ENCODE data around the gene CGN. TPM values are rescaled to one million over a fixed set of nuclear protein-coding genes. Genes with fewer than 3 reads are reported as not detected.

CGN gene
- total and polyA plus RNA-seq, 2 of the 13 experiments (the other 11 are each of a cell fraction or from before 2014, with no cell fraction given): 0.75 to 0.81 TPM

DNA sequence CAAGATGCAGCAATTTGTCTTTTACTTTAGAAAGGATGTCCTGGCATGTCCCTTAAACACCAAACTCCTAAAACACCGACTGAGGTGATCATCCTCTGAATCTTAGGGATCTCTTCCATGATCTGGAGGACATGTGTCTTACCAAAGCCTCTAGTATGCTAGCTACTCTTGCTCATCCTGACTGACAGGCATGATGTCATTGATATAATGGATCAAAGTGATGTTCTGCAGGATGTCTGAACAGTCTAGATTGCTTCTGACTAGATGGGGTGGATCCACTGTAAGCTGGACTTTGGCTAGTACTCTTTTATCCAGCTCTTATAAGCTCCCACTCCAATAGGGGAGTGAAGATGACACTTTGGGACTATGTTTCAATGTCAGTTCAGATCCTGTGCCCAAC, 11.3 kb upstream of the CGN start:
- no peaks in the 10 kb centered on the region; a peak in 1 of 5 replicates for H3K27me3 ChIP-seq (ENCODE audit: control insufficient read depth in 1 of 2, insufficient read depth in 2 of 2, low read length in 2 of 2)
- no peaks in the 10 kb centered on the region for H3K36me3 ChIP-seq (replicated peaks in 1 of 2; ENCODE audit: control insufficient read depth in 1 of 2, insufficient read depth in 2 of 2, low read length in 2 of 2)
- ChIA-PET POLR2A (no interaction called here), CTCF (ENCODE audit: low intra/inter-chr PET ratio, low total read pairs) (no interaction called here)
- no peak overlapping the region for H3K9ac ChIP-seq (ENCODE audit: insufficient read depth, low read depth, low read length)
- 40% methylated on average over 1 of the region's 1 CpG for WGBS (ENCODE audit: low lambda C conversion rate)
- intact Hi-C loops (cut with micrococcal nuclease; ENCODE audit: unreplicated experiment) (no loop called here), in situ Hi-C loops (cut with HindIII; ENCODE audit: extremely low pct_ligation_motif_present, low pct_unique_long_range_greater_than_20kb) (no loop called here)
- no TSS peak for BruUV-seq (replicated peaks)
- H3K4me2 ChIP-seq (ENCODE audit: low read depth, low read length): no peak overlapping the region
- no peak overlapping the region for H3K4me3 ChIP-seq (replicated peaks in 1 of 3; ENCODE audit: insufficient read depth in 1 of 3, low read depth in 2 of 3, low read length in 3 of 3)
- DNase-seq (ENCODE audit: low spot score) (no peak), FAIRE-seq (no peak), ATAC-seq (no peak)
- H3K27ac ChIP-seq (ENCODE audit: extremely low read length, insufficient read depth, low read length): no peak overlapping the region
- H2AFZ ChIP-seq (ENCODE audit: low read length): no peak overlapping the region
- H3K4me1 ChIP-seq (ENCODE audit: insufficient read depth, low read length): peaks cover 33% of the 10 kb centered on the region
- no peaks in the 10 kb centered on the region for H4K20me1 ChIP-seq (ENCODE audit: insufficient read depth, low read length)
- no peaks in the 10 kb centered on the region for H3K9me3 ChIP-seq (ENCODE audit: low read length)
- no peaks in the 10 kb centered on the region for H3K79me2 ChIP-seq (ENCODE audit: insufficient read depth, low read length)
- TF ChIP-seq, protein P1, sequence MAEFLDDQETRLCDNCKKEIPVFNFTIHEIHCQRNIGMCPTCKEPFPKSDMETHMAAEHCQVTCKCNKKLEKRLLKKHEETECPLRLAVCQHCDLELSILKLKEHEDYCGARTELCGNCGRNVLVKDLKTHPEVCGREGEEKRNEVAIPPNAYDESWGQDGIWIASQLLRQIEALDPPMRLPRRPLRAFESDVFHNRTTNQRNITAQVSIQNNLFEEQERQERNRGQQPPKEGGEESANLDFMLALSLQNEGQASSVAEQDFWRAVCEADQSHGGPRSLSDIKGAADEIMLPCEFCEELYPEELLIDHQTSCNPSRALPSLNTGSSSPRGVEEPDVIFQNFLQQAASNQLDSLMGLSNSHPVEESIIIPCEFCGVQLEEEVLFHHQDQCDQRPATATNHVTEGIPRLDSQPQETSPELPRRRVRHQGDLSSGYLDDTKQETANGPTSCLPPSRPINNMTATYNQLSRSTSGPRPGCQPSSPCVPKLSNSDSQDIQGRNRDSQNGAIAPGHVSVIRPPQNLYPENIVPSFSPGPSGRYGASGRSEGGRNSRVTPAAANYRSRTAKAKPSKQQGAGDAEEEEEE (CRISPR knock-in tag; IDR thresholded peaks at IDR 0.05; ENCODE audit: borderline replicate concordance): no peak
- TF ChIP-seq THYN1 (CRISPR knock-in tag; IDR thresholded peaks at IDR 0.05; ENCODE audit: borderline replicate concordance, low read depth): no peak
- TF ChIP-seq U2AF1 (optimal IDR thresholded peaks at IDR 0.05; ENCODE audit: low read depth, low read length): no peak
- TF ChIP-seq ATF7 (IDR thresholded peaks at IDR 0.05): peak; percentile 67
- TF ChIP-seq ATF7 (CRISPR knock-in tag; IDR thresholded peaks at IDR 0.05): no peak
- TF ChIP-seq, protein P2, sequence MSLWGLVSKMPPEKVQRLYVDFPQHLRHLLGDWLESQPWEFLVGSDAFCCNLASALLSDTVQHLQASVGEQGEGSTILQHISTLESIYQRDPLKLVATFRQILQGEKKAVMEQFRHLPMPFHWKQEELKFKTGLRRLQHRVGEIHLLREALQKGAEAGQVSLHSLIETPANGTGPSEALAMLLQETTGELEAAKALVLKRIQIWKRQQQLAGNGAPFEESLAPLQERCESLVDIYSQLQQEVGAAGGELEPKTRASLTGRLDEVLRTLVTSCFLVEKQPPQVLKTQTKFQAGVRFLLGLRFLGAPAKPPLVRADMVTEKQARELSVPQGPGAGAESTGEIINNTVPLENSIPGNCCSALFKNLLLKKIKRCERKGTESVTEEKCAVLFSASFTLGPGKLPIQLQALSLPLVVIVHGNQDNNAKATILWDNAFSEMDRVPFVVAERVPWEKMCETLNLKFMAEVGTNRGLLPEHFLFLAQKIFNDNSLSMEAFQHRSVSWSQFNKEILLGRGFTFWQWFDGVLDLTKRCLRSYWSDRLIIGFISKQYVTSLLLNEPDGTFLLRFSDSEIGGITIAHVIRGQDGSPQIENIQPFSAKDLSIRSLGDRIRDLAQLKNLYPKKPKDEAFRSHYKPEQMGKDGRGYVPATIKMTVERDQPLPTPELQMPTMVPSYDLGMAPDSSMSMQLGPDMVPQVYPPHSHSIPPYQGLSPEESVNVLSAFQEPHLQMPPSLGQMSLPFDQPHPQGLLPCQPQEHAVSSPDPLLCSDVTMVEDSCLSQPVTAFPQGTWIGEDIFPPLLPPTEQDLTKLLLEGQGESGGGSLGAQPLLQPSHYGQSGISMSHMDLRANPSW (CRISPR knock-in tag; IDR thresholded peaks at IDR 0.05; ENCODE audit: borderline replicate concordance): no peak
- TF ChIP-seq, protein P3, sequence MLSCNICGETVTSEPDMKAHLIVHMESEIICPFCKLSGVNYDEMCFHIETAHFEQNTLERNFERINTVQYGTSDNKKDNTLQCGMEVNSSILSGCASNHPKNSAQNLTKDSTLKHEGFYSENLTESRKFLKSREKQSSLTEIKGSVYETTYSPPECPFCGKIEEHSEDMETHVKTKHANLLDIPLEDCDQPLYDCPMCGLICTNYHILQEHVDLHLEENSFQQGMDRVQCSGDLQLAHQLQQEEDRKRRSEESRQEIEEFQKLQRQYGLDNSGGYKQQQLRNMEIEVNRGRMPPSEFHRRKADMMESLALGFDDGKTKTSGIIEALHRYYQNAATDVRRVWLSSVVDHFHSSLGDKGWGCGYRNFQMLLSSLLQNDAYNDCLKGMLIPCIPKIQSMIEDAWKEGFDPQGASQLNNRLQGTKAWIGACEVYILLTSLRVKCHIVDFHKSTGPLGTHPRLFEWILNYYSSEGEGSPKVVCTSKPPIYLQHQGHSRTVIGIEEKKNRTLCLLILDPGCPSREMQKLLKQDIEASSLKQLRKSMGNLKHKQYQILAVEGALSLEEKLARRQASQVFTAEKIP (CRISPR knock-in tag; IDR thresholded peaks at IDR 0.05; ENCODE audit: borderline replicate concordance): no peak
